HG03571 (cell line): Measurements from ENCODE around the gene ELL3.
"Not testable (repeated sequence)": the region's sequence is repeated elsewhere in the genome, so short reads cannot be mapped to it uniquely, and the experiment has no call there.

Experiments used
- ATAC-seq: cut with Tn5 transposase; IDR thresholded peaks from one replicate; pipeline ENCODE4 v1.9.1; 2021; ENCODE audit not compliant: unreplicated experiment

ELL3 gene

DNA sequence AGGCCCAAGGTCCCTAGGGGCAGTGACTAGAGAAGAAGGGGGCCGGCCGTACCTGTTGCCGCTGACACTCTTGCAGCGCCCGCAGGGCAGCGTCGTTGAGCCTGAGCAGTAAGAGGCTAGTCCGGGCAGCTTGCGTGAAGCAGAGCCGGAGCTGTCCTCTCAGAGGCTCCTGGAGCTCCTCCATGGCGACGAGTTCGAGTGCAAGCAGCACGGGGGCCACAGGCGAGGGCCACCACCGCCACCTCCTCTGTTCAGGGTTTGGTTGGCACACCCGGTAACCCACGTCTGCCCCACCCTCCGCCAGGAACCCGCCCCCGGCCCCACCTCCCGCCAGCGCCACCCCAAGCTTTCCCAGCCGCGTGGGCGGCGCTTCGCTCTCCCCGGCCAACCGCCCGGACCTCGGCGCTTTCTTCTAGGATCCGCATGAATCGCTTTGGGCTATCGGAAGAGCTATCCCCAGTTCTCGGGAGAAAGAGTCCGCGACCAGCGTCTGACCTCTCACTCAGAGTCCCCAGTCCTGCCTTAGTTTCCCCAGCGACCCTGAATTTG is at the start of gene ELL3:
TSS of gene ELL3 (minus strand) at position 249 of the 549 bp plus-strand sequence. CDS start at position 184, 65 bp downstream.
- peak; percentile 32 for ATAC-seq

DNA sequence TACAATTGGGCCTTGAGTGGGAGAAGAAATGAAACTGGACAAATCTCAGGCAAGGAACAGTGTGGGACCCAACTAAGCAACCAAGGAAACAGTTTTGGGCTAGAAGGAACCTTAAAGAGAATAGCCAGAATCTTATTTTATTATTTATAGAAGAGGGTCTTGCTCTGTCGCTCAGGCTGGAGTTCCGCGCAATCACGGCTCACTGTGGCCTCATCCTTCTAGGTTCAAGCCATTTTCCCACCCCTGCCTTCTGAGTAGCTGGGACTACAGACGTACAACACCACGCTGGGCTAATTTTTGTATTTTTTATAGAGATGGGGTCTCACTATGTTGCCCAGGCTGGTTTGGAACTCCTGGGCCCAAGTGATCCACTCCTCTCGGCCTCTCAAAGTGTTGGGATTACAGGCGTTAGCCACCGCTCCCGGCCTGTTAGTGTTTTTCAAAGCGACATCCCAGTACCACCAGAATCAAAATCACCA is 49.3 kb upstream of the ELL3 start:
- ATAC-seq: no peak

DNA sequence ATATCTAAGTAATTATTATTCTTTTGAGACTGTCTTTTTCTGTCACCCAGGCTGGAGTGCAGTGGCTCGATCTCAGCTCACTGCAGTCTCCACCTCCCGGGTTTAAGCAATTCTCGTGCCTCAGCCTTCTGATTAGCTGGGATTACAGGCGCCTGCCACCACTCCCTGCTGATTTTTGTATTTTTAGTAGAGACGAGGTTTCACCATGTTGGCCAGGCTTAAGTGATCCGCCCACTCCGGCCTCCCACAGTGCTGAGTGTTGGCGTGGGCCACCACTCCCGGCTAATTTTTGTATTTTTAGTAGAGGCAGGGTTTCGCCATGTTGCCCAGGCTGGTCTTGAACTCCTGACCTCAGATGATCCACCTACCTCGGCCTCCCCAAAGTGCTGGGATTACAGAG is 48.5 kb upstream of the ELL3 start:
- not testable (repeated sequence) for ATAC-seq

DNA sequence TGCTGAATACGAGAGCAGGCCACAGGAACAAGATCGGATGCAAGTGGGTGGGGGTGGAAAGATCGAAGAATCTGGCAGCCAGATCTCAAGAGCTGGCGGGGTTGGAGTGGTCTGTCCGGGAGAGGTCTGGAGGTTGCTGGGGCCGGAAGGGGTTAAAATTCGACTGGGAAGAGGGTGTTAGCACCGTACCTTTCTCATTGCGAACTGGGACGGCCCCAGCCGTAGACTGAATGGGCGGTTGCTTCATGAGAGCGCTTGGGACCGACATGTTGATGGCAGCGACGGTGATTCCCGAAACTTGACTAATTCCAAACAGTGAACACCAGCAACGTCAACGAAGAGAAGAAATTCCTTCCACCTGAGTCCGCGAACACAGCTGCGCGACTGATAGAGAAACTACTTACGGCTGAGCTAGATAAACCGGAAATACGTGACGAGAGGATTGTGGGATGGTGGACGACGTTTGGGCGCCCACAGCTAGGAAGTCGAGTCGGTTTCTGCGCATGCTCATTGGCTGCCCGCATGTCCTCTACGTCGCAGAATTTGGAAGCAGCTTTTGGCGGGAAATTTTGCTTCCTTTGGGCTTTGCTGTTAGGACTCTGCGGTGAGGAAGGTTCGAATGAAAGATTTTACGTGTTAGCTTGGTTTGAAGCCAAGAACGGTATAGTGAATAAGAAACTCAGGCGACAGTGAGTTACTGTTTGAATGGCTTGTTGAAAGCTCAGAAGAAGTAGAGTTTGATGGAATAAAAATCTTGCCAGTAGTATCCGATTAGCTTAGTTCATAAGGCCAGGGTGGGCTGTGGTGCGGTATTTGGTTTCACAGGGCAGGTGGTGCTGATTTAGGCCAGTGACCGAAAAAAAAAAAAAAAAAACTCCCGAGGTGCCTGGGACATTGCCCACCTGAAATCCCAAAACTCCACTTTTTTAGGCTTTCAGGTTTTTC is 47.8 kb upstream of the ELL3 start, which contains the start of gene MFAP1:
TSS of gene MFAP1 (minus strand) at position 389 of the 945 bp plus-strand sequence. CDS start at position 268, 121 bp downstream.
- peak; percentile 54 for ATAC-seq

- ATAC-seq: no peak
Measured at GRCh38 chr15:43821505-43821904, 44.7 kb upstream of the ELL3 start.

DNA sequence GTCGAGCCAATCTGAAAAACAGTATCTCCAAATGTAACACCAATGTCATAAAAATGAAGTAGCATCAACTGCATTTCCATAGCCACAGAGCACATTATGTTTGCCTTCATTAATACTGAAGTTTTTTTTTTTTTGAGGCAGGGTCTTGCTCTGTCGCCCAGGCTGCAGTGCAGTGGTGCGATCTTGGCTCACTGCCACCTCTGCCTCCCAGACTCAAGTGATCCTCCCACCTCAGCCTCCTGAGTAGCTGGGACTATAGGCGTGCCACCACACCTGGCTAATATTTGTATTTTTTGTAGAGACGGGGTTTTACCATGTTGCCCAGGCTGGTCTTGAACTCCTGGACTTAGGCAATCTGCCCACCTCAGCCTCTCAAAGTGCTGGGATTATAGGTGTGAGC is 38.3 kb upstream of the ELL3 start:
- not testable (repeated sequence) for ATAC-seq

DNA sequence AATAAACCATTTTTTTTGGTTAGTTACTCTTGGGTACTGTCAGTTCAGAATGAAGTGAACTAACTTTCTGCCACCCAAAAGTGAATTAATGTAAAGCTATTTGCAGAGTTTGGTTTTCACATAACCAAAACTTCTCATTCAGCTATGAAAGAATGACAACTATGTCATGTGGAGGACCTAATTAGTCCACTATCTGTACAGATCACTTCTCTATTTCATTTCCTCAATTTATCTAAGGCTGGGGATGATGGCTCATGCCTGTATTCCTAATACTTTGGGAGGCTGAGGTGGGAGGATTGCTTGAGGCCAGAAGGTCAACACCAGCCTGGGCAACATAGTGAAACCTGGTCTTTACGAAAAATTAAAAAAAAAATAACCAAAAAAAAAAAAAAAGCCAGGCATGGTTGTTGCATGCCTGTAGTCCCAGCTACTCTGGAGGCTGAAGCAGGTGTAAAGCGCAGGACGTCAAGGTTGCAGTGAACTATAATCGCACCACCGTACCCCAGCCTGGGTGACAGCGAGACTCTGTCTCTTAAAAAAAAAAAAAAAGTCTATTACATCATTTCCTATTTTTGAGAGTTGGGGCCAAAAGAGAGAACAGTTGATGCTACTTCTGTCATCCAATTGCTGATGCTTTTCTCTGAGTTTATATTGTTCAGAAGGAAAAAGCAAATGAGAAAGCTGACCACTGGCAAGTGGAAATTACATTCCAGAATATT is 32.4 kb upstream of the ELL3 start:
- peak; percentile 46 for ATAC-seq

- no peak for ATAC-seq
Measured at GRCh38 chr15:43808435-43808950, 31.7 kb upstream of the ELL3 start.

DNA sequence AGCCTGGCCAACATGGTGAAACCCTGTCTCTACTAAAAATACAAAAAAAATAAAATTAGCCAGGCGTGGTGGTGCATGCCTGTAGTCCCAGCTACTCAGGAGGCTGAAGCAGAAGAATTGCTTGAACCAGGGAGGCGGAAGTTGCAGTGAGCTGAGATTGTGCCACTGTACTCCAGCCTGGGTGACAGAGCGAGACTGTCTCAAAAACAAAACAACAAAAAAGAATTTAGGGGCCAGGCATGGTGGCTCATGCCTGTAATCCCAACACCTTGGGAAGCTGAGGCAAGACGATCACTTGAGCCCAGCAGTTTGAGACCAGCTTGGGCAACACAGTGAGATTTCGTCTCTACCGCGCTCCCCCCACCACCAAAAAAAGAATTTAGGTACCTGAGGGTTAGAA is 25.9 kb upstream of the ELL3 start:
- not testable (repeated sequence) for ATAC-seq

GRCh38 chr15:43800286-43801141 is 23.7 kb upstream of the ELL3 start, which contains the start of gene HYPK:
Gene HYPK, plus strand, starts transcription at chr15:43800599. Its CDS starts 24 bp downstream, at chr15:43800623.
- peak; percentile 72 for ATAC-seq

GRCh38 chr15:43799945-43800285 is 23.1 kb upstream of the ELL3 start, which contains the start of gene SERINC4:
Gene SERINC4, minus strand, starts transcription at chr15:43800220. Its CDS starts 234 bp downstream, at chr15:43799986.
- no peak for ATAC-seq

DNA sequence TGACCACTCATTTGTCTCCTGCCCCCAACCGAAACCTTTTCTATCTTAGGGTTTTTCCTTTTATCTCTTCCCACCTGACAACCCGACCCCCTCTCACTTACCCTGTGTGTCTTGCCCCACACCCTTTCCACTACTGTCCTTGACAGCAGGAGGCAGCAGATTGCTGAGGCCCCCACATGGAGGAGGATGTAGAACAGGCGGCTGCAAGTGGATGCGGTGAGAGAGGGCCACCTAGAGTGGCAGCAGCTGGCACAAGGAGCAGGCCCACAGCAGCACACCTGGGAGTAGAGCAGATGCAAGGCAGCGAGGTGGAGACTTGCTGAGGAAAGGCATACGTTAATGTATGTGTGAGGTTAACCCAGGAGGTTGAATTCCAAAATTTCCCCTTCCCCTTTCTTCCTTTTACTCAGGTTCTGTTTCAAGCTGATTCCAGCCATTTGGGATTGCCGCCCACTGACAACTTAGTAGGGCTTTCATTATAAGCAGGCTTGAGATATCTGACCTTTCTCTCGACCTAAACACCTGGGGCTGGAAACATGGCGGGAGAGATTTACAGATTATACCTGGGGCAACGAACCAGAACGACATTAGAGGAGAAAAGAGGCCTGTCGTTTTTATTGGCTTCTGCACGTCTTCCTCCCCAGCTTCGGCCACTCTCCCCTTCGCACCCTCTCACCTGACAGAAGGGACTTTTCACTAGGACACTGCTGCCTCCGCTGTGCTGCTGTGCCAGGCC is 22.6 kb upstream of the ELL3 start:
- no peak for ATAC-seq

GRCh38 chr15:43796566-43796965 is 19.8 kb upstream of the ELL3 start:
- no peak for ATAC-seq

DNA sequence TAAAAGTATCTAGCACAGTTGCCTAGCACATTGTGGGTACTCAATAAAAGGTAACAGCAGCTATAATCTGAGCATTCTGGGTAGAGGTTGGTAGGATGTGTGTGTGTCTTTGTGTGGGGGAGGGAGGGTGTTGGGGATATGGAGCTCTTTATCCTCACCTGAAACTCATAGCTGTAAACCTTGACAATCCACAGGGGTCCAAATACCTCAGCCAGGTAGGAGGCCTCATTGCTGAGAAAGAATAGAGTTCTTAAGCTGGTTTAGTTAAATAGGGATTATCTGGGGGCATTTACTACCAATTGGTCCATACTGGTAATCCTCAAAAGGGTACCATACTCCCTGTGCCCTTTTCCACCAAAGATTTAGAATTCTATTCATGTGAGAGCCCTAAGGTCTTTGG is 19.2 kb upstream of the ELL3 start:
- ATAC-seq: no peak

DNA sequence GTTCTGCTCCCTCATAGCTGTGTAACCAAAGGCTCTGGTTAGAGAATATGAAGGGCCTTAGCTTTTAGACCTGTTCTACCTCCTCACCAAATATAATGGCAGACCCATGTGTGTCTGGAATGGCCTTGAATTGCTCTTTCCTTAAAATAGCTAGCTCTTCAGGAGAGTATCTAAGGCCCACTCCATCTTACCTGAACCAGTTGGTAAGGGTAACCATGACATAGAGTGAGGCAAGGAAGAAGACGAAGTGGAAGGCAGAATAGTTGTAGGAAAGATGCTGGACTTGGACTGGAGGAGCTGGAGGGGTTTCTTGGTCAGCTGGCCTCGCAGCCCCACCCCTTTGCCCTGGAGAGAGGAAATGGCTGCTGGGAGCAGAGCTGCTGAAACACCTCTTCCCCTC is 18.4 kb upstream of the ELL3 start:
- no peak for ATAC-seq

DNA sequence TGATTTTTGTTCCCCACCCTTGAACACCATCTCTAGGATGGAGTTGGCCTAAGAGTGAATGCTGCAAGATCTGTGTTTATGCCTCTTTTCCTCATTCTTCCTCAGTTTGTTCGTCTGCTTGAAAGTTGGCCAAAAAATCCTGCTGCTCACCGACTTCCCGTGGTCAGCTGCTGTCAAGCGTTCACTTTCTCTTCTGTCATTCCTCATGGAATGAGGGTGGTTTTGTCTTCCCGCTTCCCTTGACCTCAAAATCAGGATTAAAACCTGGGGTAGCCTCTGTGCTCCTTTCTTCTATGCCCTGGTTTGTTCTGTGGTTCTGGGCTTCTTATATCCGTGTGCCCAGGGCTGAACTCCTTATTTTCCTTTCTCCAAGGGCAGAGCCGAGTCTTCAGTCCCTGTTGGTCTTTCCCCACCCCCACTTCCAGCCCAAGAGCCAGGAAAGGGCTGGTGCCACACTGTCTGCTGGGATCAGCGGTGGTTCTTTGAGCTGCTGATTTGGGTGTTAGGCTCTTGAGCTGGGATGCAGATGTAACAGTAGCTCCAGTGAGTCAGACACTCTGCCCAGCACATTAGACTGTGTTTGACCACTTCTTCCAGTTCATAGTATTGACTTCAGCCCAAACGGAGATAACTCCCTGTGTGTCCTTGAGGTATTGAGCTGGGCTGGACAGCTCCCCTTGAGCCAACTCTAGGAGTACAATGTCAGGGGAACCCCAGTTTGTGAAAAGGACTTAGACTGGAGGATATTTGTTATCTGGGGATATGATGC is 17.7 kb upstream of the ELL3 start:
- ATAC-seq: no peak

GRCh38 chr15:43793647-43794046 is 16.9 kb upstream of the ELL3 start:
- no peak for ATAC-seq

DNA sequence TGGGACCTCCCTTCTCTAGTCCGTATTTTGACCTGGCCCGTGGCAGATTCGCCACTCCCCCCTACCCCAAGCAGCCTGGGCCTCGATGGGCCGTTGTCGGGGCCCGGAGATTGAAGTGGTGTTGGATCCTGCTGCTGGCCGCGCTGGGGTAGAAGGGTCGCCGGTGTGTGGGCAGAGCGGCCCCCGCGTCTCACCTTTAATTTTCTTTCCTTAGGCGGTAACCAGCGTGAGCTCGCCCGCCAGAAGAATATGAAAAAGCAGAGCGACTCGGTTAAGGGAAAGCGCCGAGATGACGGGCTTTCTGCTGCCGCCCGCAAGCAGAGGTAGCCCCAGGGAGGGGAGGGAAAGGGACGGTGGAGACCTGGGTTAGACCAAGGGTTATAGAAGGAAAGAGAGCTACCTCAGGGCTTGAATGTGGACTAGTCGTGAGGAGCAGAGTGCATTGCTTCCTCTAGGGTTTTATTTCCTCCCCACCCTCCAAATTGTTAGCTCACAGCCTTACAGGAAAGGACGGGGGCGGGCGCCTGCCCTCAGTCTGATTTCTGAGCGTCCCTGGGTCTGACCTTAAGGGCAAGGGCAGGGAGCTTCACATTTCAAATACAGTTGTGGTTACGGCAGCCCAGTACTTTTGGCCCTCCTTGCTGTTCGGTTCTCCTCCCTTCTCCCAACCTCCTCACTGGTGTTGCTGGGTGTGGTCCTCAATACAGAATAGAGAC is 16.2 kb upstream of the ELL3 start:
- ATAC-seq: peak; percentile 15
